HepG2 (cell line): ENCODE measurements around the gene EIF4E1B. TPM values are rescaled to one million over a fixed set of nuclear protein-coding genes. Genes with fewer than 3 reads are reported as not detected.

ENCODE experiments used
- DPF2 ChIP-seq: sonication (generic); formaldehyde crosslinking; IDR thresholded peaks from 2 replicates; pipeline ENCODE4 v1.4.0; 2020; ENCODE audit warnings: mild to moderate bottlenecking, low read depth, missing genetic modification reagents, borderline replicate concordance
- FOXA1 ChIP-seq, 2 experiments: fragments of 450-650 bp in 1 of 2; sonication (generic) in 1 of 2; formaldehyde crosslinking in 1 of 2; IDR thresholded peaks; 2 replicates each; pipeline versions ENCODE4 v1.4.0 to v1.6.1; 2016 to 2020; ENCODE audit warnings: missing genetic modification reagents in 1 of 2
- MAF1 ChIP-seq: sonication (generic); formaldehyde crosslinking; IDR thresholded peaks from 2 replicates; pipeline ENCODE4 v1.5.0; 2020; ENCODE audit warnings: missing genetic modification reagents, borderline replicate concordance
- MTF2 ChIP-seq: sonication (generic); formaldehyde crosslinking; IDR thresholded peaks from 2 replicates; pipeline ENCODE4 v1.5.0; 2020; ENCODE audit warnings: missing genetic modification reagents, borderline replicate concordance
- NR2C2 ChIP-seq: sonication (generic); formaldehyde crosslinking; IDR thresholded peaks from 2 replicates; pipeline ENCODE4 v1.4.0; 2020; ENCODE audit warnings: missing genetic modification reagents, mild to moderate bottlenecking, moderate library complexity, borderline replicate concordance
- PAF1 ChIP-seq: IDR thresholded peaks from 2 replicates; pipeline ENCODE4 v1.6.1; 2016; ENCODE audit warnings: missing genetic modification reagents, missing compliant biosample characterization
- RNF2 ChIP-seq: fragments of 450-650 bp; conservative IDR thresholded peaks from 2 replicates; pipeline ENCODE4 v1.6.1; 2016; ENCODE audit warnings: low read depth
- TERF1 ChIP-seq: sonication (generic); formaldehyde crosslinking; IDR thresholded peaks from 2 replicates; pipeline ENCODE4 v1.8.0; 2022; ENCODE audit warnings: mild to moderate bottlenecking, missing genetic modification reagents, moderate library complexity
- THAP11 ChIP-seq: IDR thresholded peaks from 2 replicates; pipeline ENCODE4 v1.6.1; 2016; ENCODE audit warnings: missing biosample characterization, missing genetic modification reagents
- ZBTB42 ChIP-seq: sonication (generic); formaldehyde crosslinking; IDR thresholded peaks from 2 replicates; pipeline ENCODE4 v1.5.0; 2020; ENCODE audit warnings: mild to moderate bottlenecking, missing genetic modification reagents
- ZMAT3 ChIP-seq: sonication (generic); formaldehyde crosslinking; conservative IDR thresholded peaks from 2 replicates; pipeline ENCODE4 v1.7.0; 2021; ENCODE audit warnings: missing genetic modification reagents
- ZNF20 ChIP-seq: sonication (generic); formaldehyde crosslinking; IDR thresholded peaks from 2 replicates; pipeline ENCODE4 v1.4.0; 2020; ENCODE audit warnings: mild to moderate bottlenecking, moderate library complexity, missing genetic modification reagents
- ZNF607 ChIP-seq: sonication (generic); formaldehyde crosslinking; IDR thresholded peaks from 2 replicates; pipeline ENCODE4 v1.5.1; 2020; ENCODE audit warnings: missing genetic modification reagents, mild to moderate bottlenecking, borderline replicate concordance
- ZNF703 ChIP-seq: sonication (generic); formaldehyde crosslinking; IDR thresholded peaks from 2 replicates; pipeline ENCODE4 v1.5.1; 2020; ENCODE audit warnings: missing genetic modification reagents, mild to moderate bottlenecking, moderate library complexity, borderline replicate concordance
- polyA plus RNA-seq, 8 experiments: library from polyadenylated mRNA; depleted of rRNA in 3 of 8; stranded (reverse) in 7 of 8; unstranded in 1 of 8; fragments of >200 nt; fragmentation: Illumina TruSeq in 4 of 8; extraction: Trizol in 4 of 8; gene quantifications; 2 replicates each; pipeline versions ENCODE4 v1.2.1 to v1.2.3, GENCODE V29; 2011 to 2016; ENCODE audit warnings: low read depth in 4 of 8, missing spikeins in 1 of 8, mixed read lengths in 1 of 8; ENCODE audit not compliant: insufficient read depth in 1 of 8
- total RNA-seq, 5 experiments: library from RNA; depleted of rRNA; stranded (reverse); fragments of >200 nt; fragmentation: Illumina TruSeq; extraction: Trizol; gene quantifications; 2 replicates each; pipeline ENCODE4 v1.2.3, GENCODE V29; 2016; ENCODE audit warnings: low read depth in 1 of 5
- TF ChIP-seq, protein P1 (sequence below): sonication (generic); formaldehyde crosslinking; IDR thresholded peaks from 2 replicates; pipeline ENCODE4 v1.9.0; 2022; ENCODE audit warnings: missing genetic modification reagents, mild to moderate bottlenecking, borderline replicate concordance
- TF ChIP-seq, protein P2 (sequence below): sonication (generic); formaldehyde crosslinking; IDR thresholded peaks from 2 replicates; pipeline ENCODE4 v1.5.0; 2020; ENCODE audit warnings: mild to moderate bottlenecking, missing genetic modification reagents, borderline replicate concordance
- TF ChIP-seq, protein P3 (sequence below): sonication (generic); formaldehyde crosslinking; IDR thresholded peaks from 2 replicates; pipeline ENCODE4 v1.4.0; 2020; ENCODE audit warnings: missing genetic modification reagents
- TF ChIP-seq, protein P4 (sequence below): fragments of 450-650 bp; IDR thresholded peaks from 2 replicates; pipeline ENCODE4 v1.6.1; 2017; ENCODE audit warnings: mild to moderate bottlenecking

Gene EIF4E1B
- total and polyA plus RNA-seq, 2 of the 13 experiments (the other 11 are each of a cell fraction or from before 2014, with no cell fraction given) = not detected

GRCh38 chr5:176647030-176647842, 16.8 kb downstream of the EIF4E1B start, which contains the start of gene TSPAN17 (continued):
- TF ChIP-seq, protein P1, sequence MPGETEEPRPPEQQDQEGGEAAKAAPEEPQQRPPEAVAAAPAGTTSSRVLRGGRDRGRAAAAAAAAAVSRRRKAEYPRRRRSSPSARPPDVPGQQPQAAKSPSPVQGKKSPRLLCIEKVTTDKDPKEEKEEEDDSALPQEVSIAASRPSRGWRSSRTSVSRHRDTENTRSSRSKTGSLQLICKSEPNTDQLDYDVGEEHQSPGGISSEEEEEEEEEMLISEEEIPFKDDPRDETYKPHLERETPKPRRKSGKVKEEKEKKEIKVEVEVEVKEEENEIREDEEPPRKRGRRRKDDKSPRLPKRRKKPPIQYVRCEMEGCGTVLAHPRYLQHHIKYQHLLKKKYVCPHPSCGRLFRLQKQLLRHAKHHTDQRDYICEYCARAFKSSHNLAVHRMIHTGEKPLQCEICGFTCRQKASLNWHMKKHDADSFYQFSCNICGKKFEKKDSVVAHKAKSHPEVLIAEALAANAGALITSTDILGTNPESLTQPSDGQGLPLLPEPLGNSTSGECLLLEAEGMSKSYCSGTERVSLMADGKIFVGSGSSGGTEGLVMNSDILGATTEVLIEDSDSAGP = peak; percentile 78; the same call in 1 of the 2 replicates
- TF ChIP-seq THAP11 = peak; percentile 19; the same call in 1 of the 2 replicates
- TF ChIP-seq ZNF20 (CRISPR knock-in tag) = no peak
- TF ChIP-seq PAF1 (CRISPR knock-in tag) = no peak
- TF ChIP-seq ZBTB42 (CRISPR knock-in tag) = peak; percentile 75; the same call in 1 of the 2 replicates
- TF ChIP-seq, protein P2, sequence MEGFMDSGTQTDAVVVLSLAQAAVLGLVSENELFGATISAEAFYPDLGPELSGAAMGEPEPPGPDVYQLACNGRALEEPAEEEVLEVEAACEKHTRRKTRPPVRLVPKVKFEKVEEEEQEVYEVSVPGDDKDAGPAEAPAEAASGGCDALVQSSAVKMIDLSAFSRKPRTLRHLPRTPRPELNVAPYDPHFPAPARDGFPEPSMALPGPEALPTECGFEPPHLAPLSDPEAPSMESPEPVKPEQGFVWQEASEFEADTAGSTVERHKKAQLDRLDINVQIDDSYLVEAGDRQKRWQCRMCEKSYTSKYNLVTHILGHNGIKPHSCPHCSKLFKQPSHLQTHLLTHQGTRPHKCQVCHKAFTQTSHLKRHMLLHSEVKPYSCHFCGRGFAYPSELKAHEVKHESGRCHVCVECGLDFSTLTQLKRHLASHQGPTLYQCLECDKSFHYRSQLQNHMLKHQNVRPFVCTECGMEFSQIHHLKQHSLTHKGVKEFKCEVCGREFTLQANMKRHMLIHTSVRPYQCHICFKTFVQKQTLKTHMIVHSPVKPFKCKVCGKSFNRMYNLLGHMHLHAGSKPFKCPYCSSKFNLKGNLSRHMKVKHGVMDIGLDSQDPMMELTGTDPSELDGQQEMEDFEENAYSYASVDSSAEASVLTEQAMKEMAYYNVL = peak; percentile 18; the same call in 1 of the 2 replicates
- TF ChIP-seq, protein P3, sequence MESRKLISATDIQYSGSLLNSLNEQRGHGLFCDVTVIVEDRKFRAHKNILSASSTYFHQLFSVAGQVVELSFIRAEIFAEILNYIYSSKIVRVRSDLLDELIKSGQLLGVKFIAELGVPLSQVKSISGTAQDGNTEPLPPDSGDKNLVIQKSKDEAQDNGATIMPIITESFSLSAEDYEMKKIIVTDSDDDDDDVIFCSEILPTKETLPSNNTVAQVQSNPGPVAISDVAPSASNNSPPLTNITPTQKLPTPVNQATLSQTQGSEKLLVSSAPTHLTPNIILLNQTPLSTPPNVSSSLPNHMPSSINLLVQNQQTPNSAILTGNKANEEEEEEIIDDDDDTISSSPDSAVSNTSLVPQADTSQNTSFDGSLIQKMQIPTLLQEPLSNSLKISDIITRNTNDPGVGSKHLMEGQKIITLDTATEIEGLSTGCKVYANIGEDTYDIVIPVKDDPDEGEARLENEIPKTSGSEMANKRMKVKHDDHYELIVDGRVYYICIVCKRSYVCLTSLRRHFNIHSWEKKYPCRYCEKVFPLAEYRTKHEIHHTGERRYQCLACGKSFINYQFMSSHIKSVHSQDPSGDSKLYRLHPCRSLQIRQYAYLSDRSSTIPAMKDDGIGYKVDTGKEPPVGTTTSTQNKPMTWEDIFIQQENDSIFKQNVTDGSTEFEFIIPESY = no peak
- TF ChIP-seq ZNF703 (CRISPR knock-in tag) = no peak
- TF ChIP-seq NR2C2 (CRISPR knock-in tag) = peak; percentile 45; the same call in 1 of the 2 replicates
- no peak; the same call in 1 of the 2 replicates for TF ChIP-seq ZNF607
- TF ChIP-seq, protein P4, sequence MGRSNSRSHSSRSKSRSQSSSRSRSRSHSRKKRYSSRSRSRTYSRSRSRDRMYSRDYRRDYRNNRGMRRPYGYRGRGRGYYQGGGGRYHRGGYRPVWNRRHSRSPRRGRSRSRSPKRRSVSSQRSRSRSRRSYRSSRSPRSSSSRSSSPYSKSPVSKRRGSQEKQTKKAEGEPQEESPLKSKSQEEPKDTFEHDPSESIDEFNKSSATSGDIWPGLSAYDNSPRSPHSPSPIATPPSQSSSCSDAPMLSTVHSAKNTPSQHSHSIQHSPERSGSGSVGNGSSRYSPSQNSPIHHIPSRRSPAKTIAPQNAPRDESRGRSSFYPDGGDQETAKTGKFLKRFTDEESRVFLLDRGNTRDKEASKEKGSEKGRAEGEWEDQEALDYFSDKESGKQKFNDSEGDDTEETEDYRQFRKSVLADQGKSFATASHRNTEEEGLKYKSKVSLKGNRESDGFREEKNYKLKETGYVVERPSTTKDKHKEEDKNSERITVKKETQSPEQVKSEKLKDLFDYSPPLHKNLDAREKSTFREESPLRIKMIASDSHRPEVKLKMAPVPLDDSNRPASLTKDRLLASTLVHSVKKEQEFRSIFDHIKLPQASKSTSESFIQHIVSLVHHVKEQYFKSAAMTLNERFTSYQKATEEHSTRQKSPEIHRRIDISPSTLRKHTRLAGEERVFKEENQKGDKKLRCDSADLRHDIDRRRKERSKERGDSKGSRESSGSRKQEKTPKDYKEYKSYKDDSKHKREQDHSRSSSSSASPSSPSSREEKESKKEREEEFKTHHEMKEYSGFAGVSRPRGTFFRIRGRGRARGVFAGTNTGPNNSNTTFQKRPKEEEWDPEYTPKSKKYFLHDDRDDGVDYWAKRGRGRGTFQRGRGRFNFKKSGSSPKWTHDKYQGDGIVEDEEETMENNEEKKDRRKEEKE = no peak
- TF ChIP-seq TERF1 = no peak
- peak; percentile 88; the same call in 1 of the 2 replicates for TF ChIP-seq MTF2
- TF ChIP-seq ZMAT3 (CRISPR knock-in tag) = peak; percentile 48; the same call in 1 of the 2 replicates
- TF ChIP-seq RNF2 = no peak
- TF ChIP-seq DPF2 (CRISPR knock-in tag) = no peak
- no peak for TF ChIP-seq FOXA1 (IDR thresholded peaks at IDR 0.05)
- peak; percentile 4; the same call in 1 of the 2 replicates for TF ChIP-seq FOXA1 (CRISPR knock-in tag; IDR thresholded peaks at IDR 0.05)
- TF ChIP-seq MAF1 (CRISPR knock-in tag) = no peak
